DMS153 treated with DMSO at 0.1 percent for 48 hours (cell line): ENCODE measurements around the gene TMEM231.

Source experiments
- DNase-seq: peaks from one replicate; lab custom pipeline; 2025; ENCODE audit not compliant: unreplicated experiment; lab: John Stamatoyannopoulos, UW

The TMEM231 gene

GRCh38 chr16:75494184-75494583, 61.9 kb downstream of the TMEM231 start:
- DNase-seq: no peak

GRCh38 chr16:75491876-75492275, 64.2 kb downstream of the TMEM231 start:
- peak; percentile 38 for DNase-seq

GRCh38 chr16:75488322-75488721, 67.7 kb downstream of the TMEM231 start:
- DNase-seq: no peak
